ENCODE measurements around the gene OR2T11. TPM values are rescaled to one million over a fixed set of nuclear protein-coding genes. Genes with fewer than 3 reads are reported as not detected.

OR2T11 gene
- total RNA-seq, 1 donor from 2014 or later = not detected

GRCh38 chr1:248613742-248614141 is 21.1 kb downstream of the OR2T11 start:
- H3K36me3 Mint-ChIP-seq = no peaks in the 10 kb centered on the region
- H3K9me3 Mint-ChIP-seq = peaks cover 76% of the 10 kb centered on the region
- H3K27ac Mint-ChIP-seq = no peak overlapping the region
- TF ChIP-seq CTCF (IDR thresholded peaks at IDR 0.05; ENCODE audit: unreplicated experiment) = no peak
- DNase-seq (ENCODE audit: low spot score in 2 of 2, unreplicated experiment in 2 of 2) = no peak
- no peak overlapping the region for H3K4me3 Mint-ChIP-seq
- no peaks in the 10 kb centered on the region for H3K27me3 Mint-ChIP-seq (ENCODE audit: low read depth)
- H3K4me1 Mint-ChIP-seq = no peaks in the 10 kb centered on the region

- H3K4me1 Mint-ChIP-seq = no peaks in the 10 kb centered on the region
- H3K27ac Mint-ChIP-seq = no peak overlapping the region
- no peak overlapping the region for H3K4me3 Mint-ChIP-seq
- H3K36me3 Mint-ChIP-seq = no peaks in the 10 kb centered on the region
- peaks cover 79% of the 10 kb centered on the region for H3K9me3 Mint-ChIP-seq
- DNase-seq (ENCODE audit: low spot score in 2 of 2, unreplicated experiment in 2 of 2) = no peak
- H3K27me3 Mint-ChIP-seq (ENCODE audit: low read depth) = no peaks in the 10 kb centered on the region
- no peak for TF ChIP-seq CTCF (IDR thresholded peaks at IDR 0.05; ENCODE audit: unreplicated experiment)
Measured at GRCh38 chr1:248611883-248612414, 22.9 kb downstream of the OR2T11 start.

- H3K4me3 Mint-ChIP-seq = no peak overlapping the region
- H3K9me3 Mint-ChIP-seq = peaks cover 79% of the 10 kb centered on the region
- no peaks in the 10 kb centered on the region for H3K36me3 Mint-ChIP-seq
- no peaks in the 10 kb centered on the region for H3K27me3 Mint-ChIP-seq (ENCODE audit: low read depth)
- no peak overlapping the region for H3K27ac Mint-ChIP-seq
- no peaks in the 10 kb centered on the region for H3K4me1 Mint-ChIP-seq
- no peak for DNase-seq (ENCODE audit: low spot score in 2 of 2, unreplicated experiment in 2 of 2)
- TF ChIP-seq CTCF (IDR thresholded peaks at IDR 0.05; ENCODE audit: unreplicated experiment) = no peak
Measured at GRCh38 chr1:248610301-248610700, 24.6 kb downstream of the OR2T11 start.

GRCh38 chr1:248599396-248599795 is 35.5 kb downstream of the OR2T11 start:
- no peaks in the 10 kb centered on the region for H3K27me3 Mint-ChIP-seq (ENCODE audit: low read depth)
- peaks cover 65% of the 10 kb centered on the region for H3K9me3 Mint-ChIP-seq
- no peak overlapping the region for H3K4me3 Mint-ChIP-seq
- no peaks in the 10 kb centered on the region for H3K36me3 Mint-ChIP-seq
- H3K27ac Mint-ChIP-seq = no peak overlapping the region
- no peak for DNase-seq (ENCODE audit: low spot score in 2 of 2, unreplicated experiment in 2 of 2)
- H3K4me1 Mint-ChIP-seq = no peaks in the 10 kb centered on the region
- no peak for TF ChIP-seq CTCF (IDR thresholded peaks at IDR 0.05; ENCODE audit: unreplicated experiment)

GRCh38 chr1:248597589-248597988 is 37.3 kb downstream of the OR2T11 start, which contains the start of gene OR2T10:
Gene OR2T10, minus strand, starts transcription at chr1:248597700. Its CDS starts 3,932 bp downstream, at chr1:248593768.
- H3K9me3 Mint-ChIP-seq = peaks cover 63% of the 10 kb centered on the region
- no peak within 1 kb of the TSS for H3K4me3 Mint-ChIP-seq
- no peaks in the 10 kb centered on the region for H3K4me1 Mint-ChIP-seq
- no peak for DNase-seq (ENCODE audit: low spot score in 2 of 2, unreplicated experiment in 2 of 2)
- no peak for TF ChIP-seq CTCF (IDR thresholded peaks at IDR 0.05; ENCODE audit: unreplicated experiment)
- no peaks in the 10 kb centered on the region for H3K27me3 Mint-ChIP-seq (ENCODE audit: low read depth)
- H3K36me3 Mint-ChIP-seq = no peaks in the 10 kb centered on the region
- H3K27ac Mint-ChIP-seq = no peak within 1 kb of the TSS

- Mint-ChIP-seq H3K4me1 (no peaks in the 10 kb centered on the region), H3K27ac (no peak overlapping the region), H3K36me3 (no peaks in the 10 kb centered on the region), H3K27me3 (ENCODE audit: low read depth) (no peaks in the 10 kb centered on the region), H3K9me3 (peaks cover 61% of the 10 kb centered on the region), H3K4me3 (no peak overlapping the region)
- DNase-seq (ENCODE audit: low spot score in 2 of 2, unreplicated experiment in 2 of 2) = no peak
- no peak for TF ChIP-seq CTCF (IDR thresholded peaks at IDR 0.05; ENCODE audit: unreplicated experiment)
Measured at GRCh38 chr1:248596615-248597014, 38.3 kb downstream of the OR2T11 start.
